ENCODE data around the gene OR2J1.
"Not testable (repeated sequence)": the region's sequence is repeated elsewhere in the genome, so short reads cannot be mapped to it uniquely, and the experiment has no call there.

The OR2J1 gene

DNA sequence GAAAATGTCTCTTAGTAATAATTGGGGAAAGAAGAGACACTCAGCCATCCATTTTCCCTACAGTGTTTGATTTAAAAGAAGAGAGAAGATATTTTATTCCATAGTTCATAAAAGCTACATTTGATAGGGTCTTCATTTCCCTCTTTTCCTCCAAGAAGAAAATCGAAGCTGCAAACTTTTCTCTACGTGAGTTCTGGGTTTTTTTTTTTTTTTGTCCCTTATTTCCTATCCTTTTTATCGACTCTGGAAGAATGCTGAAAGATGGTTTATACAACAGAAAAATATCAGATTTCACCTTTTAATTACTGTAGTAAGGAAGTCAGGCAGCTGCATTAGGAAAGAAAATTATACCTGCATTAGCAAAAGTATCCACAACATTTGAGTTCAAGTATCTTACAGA is at the start of gene OR2J1:
Gene OR2J1 (plus strand): TSS at position 301 of the 400 bp plus-strand sequence. CDS start 1,453 bp downstream, outside the sequence.
- no peak for DNase-seq (ENCODE audit: low read depth in 1 of 2, low spot score in 1 of 2)

DNA sequence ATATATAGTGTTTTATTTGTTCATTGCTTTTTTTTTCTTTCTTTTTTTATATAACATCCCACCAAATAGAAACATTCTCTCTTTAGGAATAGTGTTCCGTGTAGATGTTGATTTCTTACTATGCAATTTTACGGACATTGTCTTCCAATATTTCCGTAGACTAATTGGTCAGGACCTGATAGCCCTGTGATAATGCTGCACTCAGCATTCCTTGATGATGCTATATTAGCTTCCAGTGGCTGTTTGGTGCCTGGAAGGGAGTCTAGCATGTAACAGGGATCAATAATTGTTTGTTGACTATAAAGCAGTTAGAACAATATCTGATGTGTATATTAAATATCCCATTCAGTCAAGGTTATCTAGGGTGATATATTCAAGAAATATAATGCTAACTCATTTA is 47.6 kb upstream of the OR2J1 start:
- DNase-seq (ENCODE audit: low read depth in 1 of 2, low spot score in 1 of 2) = no peak

DNA sequence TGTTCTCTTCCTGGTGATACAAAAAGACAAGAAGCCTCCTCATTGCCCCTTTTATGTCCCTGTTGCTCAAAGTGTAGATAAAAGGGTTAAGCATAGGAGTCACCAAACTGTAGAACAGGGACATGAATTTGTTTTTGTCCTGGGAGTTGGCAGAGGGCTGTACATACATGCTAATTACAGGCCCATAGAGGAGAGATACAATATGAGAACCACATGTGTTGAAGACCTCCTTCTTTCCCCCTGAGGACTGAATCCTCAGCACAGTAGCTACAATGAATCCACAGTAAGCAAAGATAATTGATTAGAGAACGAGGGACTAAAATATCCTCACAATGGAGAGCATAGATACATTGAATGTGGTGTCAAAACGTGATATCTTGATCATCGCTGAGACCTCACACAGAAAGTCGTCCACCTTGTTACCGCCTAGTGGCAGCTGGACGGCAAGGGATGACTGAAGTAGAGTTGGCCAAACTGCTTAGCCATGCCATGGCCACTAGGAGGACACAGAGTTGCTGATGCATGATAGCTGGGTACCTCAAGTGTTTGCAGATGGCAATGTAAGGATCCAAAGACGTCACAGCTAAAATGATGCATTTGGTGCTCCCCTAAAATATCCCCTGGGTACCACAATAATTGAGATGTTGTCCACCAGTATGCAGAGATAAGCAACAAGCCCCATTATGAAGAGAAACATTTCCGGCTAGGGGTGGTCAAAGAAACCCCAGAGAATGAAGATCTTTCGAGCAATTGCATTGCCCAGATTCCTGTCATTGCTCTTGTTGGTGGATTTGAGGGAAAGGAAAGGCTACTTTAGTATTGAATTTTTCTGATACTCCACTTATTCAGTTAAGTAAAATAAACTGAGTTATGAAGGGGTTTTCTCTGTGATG is 27.2 kb upstream of the OR2J1 start:
- peak in 1 of 2 donors; percentile 0 for DNase-seq (ENCODE audit: low read depth in 1 of 2, low spot score in 1 of 2)

DNA sequence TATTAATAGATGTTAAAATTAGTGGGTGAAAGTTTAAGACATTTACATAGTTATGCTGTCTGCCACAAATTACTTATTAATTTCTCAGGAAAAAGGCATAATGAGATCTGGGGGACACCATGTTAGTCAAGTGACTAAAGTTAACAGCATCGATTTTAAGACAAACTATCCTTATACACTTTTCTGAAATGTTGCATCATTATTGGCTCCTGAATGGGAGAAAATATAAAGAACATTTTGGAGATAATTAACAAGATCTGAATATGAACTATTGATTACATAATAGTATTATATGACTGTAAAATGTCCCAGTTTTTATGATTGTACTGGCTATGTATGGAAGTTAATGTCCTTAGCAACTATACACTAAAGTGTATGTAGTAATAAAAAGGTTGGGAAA is 20.1 kb upstream of the OR2J1 start:
- no peak for DNase-seq (ENCODE audit: low read depth in 1 of 2, low spot score in 1 of 2)

DNA sequence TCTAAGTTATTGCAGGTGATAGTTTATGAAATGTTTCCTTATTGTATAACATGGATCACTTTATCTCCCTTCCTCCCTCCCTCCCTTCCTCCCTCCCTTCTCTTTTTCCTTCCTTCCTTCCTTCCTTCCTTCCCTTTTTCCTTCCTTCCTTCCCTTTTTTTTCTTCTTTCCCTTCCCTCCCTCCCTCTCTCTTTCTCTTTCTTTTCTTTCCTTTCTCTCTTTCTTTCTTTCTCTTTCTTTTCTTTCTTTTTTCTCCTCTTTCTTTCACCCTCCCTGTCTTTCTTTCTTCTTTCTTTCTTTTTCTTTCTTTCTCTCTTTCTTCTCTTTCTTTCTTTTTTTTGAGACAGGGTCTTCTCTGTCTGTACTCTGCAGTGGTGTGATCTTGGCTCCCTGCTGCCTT is 18.0 kb upstream of the OR2J1 start:
- DNase-seq (ENCODE audit: low read depth in 1 of 2, low spot score in 1 of 2) = no peak

DNA sequence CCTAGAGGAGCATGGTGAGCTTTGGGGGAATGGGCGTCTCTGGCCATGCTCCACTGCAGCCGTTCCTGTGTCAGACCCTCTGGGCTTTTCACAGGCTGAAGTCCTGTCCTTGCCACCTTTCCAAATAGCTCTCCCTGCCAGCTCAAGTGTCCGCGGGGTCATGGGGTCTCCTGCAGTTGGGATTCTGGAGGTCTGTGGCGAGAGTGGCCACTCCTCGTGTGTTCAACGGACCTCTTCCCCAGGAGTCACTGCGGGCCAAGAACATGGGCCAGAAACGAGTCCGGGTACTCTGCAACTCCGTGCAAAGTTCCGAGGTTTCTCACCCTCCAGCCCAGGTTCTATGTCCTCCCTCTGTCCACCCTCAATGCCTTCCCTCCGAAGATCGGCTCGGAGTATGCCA is 16.8 kb upstream of the OR2J1 start:
- no peak for DNase-seq (ENCODE audit: low read depth in 1 of 2, low spot score in 1 of 2)

DNA sequence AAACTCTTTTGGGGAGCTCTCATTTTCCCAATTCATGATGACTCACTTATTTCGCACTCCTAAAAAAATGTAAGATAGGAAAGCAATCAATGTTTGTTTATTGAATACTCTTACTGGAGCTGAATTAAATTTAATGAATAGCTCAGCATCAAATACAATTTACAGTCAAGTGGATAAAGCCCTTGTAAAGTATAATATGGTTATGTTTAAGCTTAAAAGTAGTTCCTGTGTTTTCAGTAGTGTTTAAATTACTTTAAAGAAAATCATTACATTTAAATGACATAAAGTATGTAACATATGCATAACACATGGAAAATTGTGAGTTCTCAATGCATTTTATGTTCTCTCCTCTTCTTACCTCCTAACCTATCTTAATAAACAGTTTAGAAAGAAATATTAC is 12.1 kb upstream of the OR2J1 start, which contains the start of gene OR2B3:
Gene OR2B3 (minus strand): TSS at position 101 of the 400 bp plus-strand sequence. CDS start 65 bp downstream, at position 36.
- no peak for DNase-seq (ENCODE audit: low read depth in 1 of 2, low spot score in 1 of 2)

DNA sequence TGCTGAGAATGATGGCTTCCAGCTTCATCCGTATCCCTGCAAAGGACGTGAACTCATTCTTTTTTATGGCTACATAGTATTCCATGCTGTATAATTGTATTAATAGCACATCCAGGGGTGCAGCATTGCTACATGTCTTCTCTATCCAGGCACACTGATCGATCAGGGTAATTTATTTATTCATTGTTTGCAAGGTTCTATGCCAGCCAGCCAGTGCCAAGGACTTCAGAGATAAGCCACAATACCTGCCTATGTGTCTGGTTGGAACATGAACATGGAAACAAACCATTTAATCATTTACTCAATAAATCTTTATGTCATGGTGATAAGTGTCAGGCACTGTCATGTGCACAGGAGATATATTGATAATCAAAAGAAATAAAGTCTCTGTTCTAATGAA is 6.3 kb upstream of the OR2J1 start:
- DNase-seq (ENCODE audit: low read depth in 1 of 2, low spot score in 1 of 2) = no peak

DNA sequence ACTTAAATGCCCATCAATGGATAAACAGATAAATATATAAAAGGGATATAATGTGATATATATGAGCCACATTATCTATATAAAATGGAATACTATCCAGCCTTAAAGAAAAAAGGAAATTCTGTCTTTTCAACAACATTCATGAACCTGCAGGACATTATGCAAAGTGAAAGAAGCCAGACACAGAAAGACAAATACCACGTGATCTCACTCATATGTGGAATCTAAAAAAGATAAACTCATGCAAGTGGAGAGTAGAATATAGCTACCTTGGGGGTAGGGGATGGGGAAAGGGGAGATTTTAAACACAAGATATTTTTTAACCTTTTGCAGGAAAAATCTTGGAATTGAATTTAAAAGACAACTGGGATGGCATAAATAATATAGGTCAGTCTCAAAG is 1.5 kb upstream of the OR2J1 start:
- DNase-seq (ENCODE audit: low read depth in 1 of 2, low spot score in 1 of 2) = no peak

DNA sequence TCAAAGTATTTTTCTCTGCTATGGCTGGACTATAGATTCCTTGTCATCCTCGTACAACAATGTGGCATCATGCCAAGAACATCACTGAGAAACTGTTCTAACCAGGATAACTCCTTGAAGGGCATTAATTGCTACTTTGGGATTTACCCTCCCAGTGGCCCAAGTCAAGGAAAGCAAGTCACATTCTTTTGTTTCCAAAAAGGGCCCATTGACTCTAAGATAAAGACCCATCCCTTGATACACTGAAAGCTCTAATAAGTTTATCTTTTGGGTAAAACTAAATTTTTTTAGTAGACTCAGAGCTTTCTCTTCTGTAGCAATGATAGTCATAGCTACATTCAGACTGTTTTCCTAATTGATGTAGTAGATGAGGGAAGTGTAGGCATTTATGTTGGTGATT is 8.5 kb downstream of the OR2J1 start, which contains the start of gene OR2J3:
Gene OR2J3 (plus strand): TSS at position 301 of the 400 bp plus-strand sequence. CDS start 3,833 bp downstream, outside the sequence.
- DNase-seq (ENCODE audit: low read depth in 1 of 2, low spot score in 1 of 2) = no peak

DNA sequence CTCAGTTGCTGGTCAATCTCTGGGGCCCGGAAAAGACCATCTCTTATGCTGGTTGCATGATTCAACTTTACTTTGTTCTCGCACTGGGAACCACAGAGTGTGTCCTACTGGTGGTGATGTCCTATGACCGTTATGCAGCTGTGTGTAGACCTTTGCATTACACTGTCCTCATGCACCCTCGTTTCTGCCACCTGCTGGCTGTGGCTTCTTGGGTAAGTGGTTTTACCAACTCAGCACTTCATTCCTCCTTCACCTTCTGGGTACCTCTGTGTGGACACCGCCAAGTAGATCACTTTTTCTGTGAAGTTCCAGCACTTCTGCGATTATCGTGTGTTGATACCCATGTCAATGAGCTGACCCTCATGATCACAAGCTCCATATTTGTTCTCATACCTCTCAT is 12.8 kb downstream of the OR2J1 start:
- DNase-seq (ENCODE audit: low read depth in 1 of 2, low spot score in 1 of 2) = no peak

DNA sequence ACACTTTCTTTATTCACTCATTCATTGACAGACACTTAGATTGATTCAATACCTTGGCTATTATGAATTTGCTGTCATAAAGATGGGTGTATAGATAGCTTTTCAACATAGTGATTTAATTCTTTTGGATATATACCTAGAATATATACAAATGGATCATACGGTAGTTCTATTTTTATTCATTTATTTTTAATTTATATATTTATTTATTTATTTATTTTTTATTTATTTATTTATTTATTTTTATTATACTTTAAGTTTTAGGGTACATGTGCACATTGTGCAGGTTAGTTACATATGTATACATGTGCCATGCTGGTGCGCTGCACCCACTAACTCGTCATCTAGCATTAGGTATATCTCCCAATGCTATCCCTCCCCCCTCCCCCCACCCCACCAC is 15.7 kb downstream of the OR2J1 start:
- not testable (repeated sequence) for DNase-seq (ENCODE audit: low read depth in 1 of 2, low spot score in 1 of 2)

DNA sequence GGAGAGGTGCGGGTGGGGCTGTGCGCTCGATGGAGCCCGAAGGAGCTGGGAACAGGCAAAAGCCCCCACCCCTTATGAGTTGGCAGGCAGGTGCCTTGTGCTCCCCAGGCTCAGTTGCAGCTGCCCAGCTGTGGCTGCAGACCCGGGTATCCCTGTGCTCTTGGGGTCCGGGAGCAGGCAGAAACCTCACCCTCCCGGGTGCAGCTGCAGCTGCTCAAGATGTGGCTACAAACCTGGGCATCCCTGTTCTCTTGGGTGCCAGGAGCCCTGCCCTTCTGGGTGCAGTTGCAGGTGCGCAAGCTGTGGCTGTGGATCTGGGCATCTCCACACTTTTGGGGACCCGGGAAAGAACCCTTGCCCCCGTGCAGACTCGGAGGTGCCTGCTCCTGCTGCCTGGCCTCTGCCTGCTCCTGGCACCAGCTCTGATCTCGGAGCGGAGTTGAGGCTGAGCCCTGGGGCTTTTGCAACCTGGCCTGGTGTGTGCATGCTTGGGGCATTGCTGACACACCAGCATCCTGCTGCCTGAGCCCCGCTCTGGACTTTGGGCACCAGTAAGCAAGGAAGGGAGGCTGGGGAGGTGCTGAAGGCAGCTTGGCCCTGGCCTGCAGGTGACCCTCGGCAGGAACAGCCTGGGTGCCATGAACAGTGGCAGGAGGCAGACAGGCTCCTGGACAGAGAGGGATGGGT is 30.2 kb downstream of the OR2J1 start:
- DNase-seq (ENCODE audit: low read depth in 1 of 2, low spot score in 1 of 2) = no peak

DNA sequence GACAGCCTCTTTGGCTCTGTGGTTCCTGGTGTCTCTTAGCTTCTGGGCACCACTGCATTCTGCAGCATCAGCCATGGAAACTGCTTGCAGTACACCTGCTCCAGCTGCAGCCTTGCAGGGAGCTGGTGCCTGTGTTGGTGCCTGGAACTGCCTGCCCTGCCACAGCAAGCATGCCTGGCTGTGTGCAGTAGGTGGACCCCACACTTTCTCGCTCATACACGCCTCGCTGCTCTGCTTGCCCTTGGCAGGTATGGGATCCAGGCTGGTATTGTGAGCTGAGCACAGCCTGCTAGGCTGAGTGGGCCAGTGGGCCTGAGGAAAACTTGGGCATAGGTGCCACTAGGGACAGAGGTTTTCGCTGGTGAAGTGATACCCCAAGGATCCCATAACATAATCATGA is 31.4 kb downstream of the OR2J1 start:
- no peak for DNase-seq (ENCODE audit: low read depth in 1 of 2, low spot score in 1 of 2)

DNA sequence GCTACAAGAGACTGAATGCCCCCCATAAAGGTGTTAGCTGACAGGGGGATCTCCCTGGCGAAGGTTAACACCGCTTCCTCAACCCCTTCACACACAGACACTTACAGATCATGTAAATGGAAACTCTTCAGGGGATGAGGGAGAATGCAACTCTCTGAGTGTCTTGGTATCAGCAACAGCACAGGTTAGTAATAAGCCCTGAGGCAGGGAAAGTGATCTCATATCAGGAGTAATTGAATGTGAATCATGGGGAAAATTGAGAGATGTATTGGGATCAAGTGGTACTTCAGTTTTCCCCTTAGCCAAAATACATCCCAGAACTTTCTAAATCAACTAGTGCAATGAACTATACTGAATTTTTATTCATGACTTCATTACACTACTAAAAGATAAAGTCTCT is 32.4 kb downstream of the OR2J1 start:
- DNase-seq (ENCODE audit: low read depth in 1 of 2, low spot score in 1 of 2) = no peak

DNA sequence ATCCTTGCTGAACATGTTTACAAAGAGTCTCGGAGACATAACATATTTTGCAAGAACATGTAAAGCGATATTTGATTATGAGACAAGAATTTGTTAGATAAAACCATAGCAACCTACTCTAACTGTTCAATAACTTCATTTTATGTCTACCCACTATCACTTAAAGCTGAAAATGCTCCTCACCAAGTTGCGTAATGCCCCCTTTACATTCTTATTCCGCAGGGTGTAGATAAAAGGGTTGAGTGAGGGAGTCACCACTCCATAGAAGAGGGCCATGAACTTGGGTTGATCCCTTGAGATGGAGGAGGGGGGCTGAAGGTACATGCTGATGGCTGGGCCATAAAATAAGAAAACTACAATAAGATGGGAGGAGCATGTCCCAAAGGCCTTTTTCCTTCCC is 38.4 kb downstream of the OR2J1 start:
- DNase-seq (ENCODE audit: low read depth in 1 of 2, low spot score in 1 of 2) = no peak

DNA sequence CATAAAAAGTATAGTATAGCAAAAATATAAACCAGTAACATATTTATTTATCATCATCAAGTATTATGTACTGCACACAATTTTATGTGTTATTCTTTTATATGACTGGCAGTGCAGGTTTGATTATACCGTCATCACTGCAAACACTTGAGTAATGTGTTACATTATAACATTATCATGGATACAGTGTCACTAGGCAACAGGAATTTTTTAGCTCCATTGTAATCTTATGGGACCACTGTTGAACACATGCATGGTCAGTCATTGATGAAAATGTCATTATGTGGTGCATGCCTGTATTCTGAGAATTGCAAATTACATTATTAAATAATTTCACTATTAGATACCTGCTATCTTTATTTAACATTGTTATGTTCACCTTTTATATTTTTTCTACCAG is 42.3 kb downstream of the OR2J1 start:
- no peak for DNase-seq (ENCODE audit: low read depth in 1 of 2, low spot score in 1 of 2)

DNA sequence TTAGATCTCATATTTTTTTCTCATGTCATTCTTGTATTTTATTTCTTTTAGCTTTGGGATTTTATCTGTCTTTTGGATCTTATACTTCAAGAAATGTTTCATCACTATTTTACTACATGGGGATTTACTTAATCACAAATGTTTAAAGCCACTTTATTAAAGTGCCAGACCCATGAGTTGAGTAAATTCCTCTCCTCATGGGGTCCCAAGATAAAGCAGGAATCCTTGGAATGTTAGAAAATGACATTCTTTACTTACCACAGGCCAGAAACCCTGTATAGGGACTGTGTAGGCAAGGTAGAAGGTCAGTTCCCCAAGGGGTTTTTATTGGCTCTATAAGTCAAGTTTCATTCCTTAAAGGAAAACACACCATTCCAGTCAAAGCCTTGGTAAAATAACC is 43.0 kb downstream of the OR2J1 start:
- DNase-seq (ENCODE audit: low read depth in 1 of 2, low spot score in 1 of 2) = no peak

DNA sequence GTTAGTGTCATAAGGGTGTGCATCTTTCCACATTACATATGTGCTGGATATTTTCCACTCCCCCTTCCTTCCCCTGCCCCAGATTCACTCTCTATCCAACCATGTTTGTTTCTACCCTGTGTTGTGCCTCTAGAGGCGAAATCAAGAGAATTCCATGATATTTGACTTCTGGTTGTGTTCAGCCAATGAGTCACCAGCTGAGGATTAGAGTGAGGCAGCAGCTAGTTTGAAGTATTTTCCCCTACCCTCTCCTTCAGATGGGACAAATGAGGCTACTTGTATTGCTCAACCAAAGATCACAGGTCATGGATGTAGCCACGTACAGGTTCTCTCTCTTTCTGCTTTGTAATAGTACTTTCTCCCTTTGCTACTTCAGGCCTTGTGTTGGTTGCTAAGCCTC is 46.9 kb downstream of the OR2J1 start:
- DNase-seq (ENCODE audit: low read depth in 1 of 2, low spot score in 1 of 2) = no peak

DNA sequence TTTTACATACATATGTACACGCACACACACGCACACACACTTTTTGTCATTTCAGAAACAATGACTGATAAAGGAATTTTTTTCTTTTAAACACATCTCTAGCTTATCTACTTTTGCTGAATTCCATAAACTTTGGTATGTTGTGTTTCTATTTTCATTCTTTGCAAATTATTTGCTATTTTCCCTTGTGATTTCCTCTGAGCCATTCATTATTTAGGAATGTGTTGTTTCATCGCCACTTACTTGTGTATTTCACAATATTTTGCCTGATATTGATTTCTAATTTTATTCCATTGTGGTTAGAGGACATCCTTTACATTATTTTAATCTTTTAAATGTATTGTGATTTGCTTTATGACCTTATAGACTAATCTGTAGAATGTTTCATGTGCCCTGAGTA is 47.8 kb downstream of the OR2J1 start:
- DNase-seq (ENCODE audit: low read depth in 1 of 2, low spot score in 1 of 2) = no peak

DNA sequence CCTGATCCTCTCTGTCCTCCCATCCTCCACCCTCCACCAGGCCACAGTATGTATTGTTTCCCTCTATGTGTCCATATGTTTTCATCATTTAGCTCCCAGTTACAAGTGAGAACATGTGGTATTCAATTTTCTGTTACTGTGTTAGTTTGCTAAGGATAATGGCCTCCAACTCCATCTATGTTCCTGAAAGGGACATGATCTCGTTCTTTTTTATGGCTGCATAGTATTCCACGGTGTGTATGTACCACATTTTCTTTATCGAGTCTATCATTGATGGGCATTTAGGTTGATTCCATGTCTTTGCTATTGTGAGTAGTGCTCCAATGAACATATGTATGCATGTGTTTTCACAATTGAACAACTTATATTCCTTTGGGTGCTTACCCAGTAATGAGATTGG is 50.2 kb downstream of the OR2J1 start:
- not testable (repeated sequence) for DNase-seq (ENCODE audit: low read depth in 1 of 2, low spot score in 1 of 2)

All from activated CD4-positive, alpha-beta T cell treated with anti-CD3 and anti-CD28 coated beads, Interleukin-2, amount 50 U/mL, for 24 hours (primary cell).